ENCODE data around the gene ERICH6. TPM values are rescaled to one million over a fixed set of nuclear protein-coding genes. Genes with fewer than 3 reads are reported as not detected.

The ERICH6 gene
- total RNA-seq, 1 experiment from 2014 or later = not detected

- POLR2A ChIA-PET = interaction anchor here (0.6 to 5.9 kb wide), 2 partner anchors 28 to 572 kb away, joined by 3 to 60 read pairs; partner anchors contain the start of gene SIAH2
These were observed 30.4 kb upstream of the ERICH6 start for GRCh38 chr3:150733936-150734794.

DNA sequence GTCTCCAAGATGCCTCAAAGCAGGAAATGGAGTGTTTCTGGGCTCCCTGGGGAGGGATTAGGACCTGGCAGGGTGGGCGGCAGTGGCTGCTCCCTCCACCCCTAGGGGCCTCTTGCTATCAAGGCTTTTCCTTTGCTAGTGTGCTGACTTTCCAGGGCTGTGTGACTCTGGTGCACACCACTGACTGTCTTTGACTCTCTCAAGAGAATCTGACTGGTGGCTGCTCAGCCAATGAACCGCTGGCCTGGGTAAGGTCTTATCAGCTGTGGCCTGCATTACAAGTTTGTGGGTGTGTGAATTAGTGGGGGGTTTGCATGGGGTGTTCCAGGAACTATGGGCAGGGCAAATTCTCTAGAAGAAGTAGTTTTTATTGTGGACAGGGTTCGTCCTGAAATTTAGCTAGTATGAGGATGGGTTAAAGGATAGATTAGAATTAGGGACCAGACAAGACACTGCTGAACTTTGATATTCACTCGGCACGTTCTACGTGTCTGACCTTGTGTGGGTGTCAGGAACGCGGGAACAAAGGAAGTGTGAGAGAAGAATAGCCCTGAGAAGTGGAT is 29.7 kb upstream of the ERICH6 start:
- ChIA-PET CTCF (no interaction called here), POLR2A (interaction anchor here (5.9 kb wide), 1 partner anchor 29 kb away, joined by 60 read pairs; the partner anchor contains the start of gene SIAH2)
- no peak for TF ChIP-seq CTCF (IDR thresholded peaks at IDR 0.05; ENCODE audit: unreplicated experiment)
- Mint-ChIP-seq H3K4me3 (ENCODE audit: unreplicated experiment) (no peak overlapping the region), H3K9me3 (ENCODE audit: unreplicated experiment) (no peaks in the 10 kb centered on the region), H3K27ac (ENCODE audit: low read depth, unreplicated experiment) (no peak overlapping the region), H3K27me3 (ENCODE audit: insufficient read depth, unreplicated experiment) (no peaks in the 10 kb centered on the region), H3K4me1 (ENCODE audit: insufficient read depth, unreplicated experiment) (peaks cover 34% of the 10 kb centered on the region), H3K36me3 (ENCODE audit: insufficient read depth, unreplicated experiment) (peaks cover 5% of the 10 kb centered on the region)
- BruUV-seq (replicated peaks) = no TSS peak
- intact Hi-C loops (cut with micrococcal nuclease) = no loop called here
- no peak for DNase-seq (ENCODE audit: unreplicated experiment)

More at GRCh38 chr3:150733936-150734794, 30.4 kb upstream of the ERICH6 start:
- Mint-ChIP-seq H3K4me1 (ENCODE audit: insufficient read depth, unreplicated experiment) (peaks cover 37% of the 10 kb centered on the region), H3K4me3 (ENCODE audit: unreplicated experiment) (no peak overlapping the region), H3K27me3 (ENCODE audit: insufficient read depth, unreplicated experiment) (no peaks in the 10 kb centered on the region), H3K27ac (ENCODE audit: low read depth, unreplicated experiment) (no peak overlapping the region), H3K36me3 (ENCODE audit: insufficient read depth, unreplicated experiment) (peaks cover 5% of the 10 kb centered on the region), H3K9me3 (ENCODE audit: unreplicated experiment) (no peaks in the 10 kb centered on the region)
- DNase-seq (ENCODE audit: unreplicated experiment) = peak; percentile 61
- intact Hi-C loops (cut with micrococcal nuclease) = no loop called here
- BruUV-seq (replicated peaks) = no TSS peak
- TF ChIP-seq CTCF (IDR thresholded peaks at IDR 0.05; ENCODE audit: unreplicated experiment) = no peak
- CTCF ChIA-PET = interaction anchor here (0.7 to 1.5 kb wide), 4 partner anchors 13 to 35 kb away, joined by 3 to 7 read pairs (median 4); partner anchors contain the start of gene SIAH2

DNA sequence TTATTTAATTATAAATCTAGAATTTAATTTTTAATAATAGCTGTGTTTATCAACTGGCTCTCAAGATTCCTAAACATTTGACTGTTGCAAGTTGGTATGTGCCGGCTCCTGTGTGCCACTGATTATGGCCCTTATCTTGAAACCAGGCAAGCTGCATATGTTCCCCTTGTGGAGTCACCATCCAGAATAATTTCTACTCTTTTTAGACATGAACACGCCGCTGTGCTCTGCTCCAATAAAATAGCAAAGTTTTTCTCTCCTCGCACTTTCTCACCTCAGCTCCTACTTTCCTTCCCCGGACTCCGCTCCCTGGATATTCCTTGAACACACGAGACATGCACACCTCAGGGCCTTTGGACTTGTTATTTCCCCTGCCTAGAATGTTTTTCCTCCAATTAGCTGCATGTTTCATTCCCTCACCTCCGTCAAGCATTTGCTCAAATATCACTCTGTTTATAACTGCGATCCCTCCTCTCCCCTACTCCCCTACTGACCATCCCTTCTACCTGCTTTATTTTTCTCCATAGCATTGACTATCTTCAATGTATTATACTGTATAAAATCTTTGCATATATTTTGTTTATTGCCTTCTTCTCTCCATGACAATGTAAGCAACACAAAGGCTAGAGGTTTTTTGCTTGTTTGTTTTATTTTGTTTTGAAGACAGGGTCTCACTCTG is 26.1 kb upstream of the ERICH6 start:
- Mint-ChIP-seq H3K27ac (ENCODE audit: low read depth, unreplicated experiment) (no peak overlapping the region), H3K36me3 (ENCODE audit: insufficient read depth, unreplicated experiment) (peaks cover under 1% of the 10 kb centered on the region), H3K27me3 (ENCODE audit: insufficient read depth, unreplicated experiment) (no peaks in the 10 kb centered on the region), H3K4me3 (ENCODE audit: unreplicated experiment) (no peak overlapping the region), H3K9me3 (ENCODE audit: unreplicated experiment) (no peaks in the 10 kb centered on the region), H3K4me1 (ENCODE audit: insufficient read depth, unreplicated experiment) (peaks cover 19% of the 10 kb centered on the region)
- no peak for DNase-seq (ENCODE audit: unreplicated experiment)
- TF ChIP-seq CTCF (IDR thresholded peaks at IDR 0.05; ENCODE audit: unreplicated experiment) = no peak
- POLR2A ChIA-PET = interaction anchor here (7.3 kb wide), 1 partner anchor 33 kb away, joined by 70 read pairs; the partner anchor contains the start of gene SIAH2
- BruUV-seq (replicated peaks) = no TSS peak
- intact Hi-C loops (cut with micrococcal nuclease) = no loop called here
- CTCF ChIA-PET = interaction anchor here (0.6 to 3.4 kb wide), 5 partner anchors 25 to 320 kb away, joined by 3 to 13 read pairs (median 4); partner anchors contain the start of gene SIAH2

Data from MCF 10A (cell line).